A549 (cell line): Measurements from ENCODE around the gene C8A. TPM values are rescaled to one million over a fixed set of nuclear protein-coding genes. Genes with fewer than 3 reads are reported as not detected.
A peak's percentile ranks its signal among the peaks of the same experiment; 100 is the strongest.

Source experiments
- ATAC-seq, 2 experiments: fragments of 200-7000 bp in 1 of 2; fragments of >200 bp in 1 of 2; cut with Nextera tagmentation in 1 of 2; cut with Tn5 transposase in 1 of 2; 3 replicates each; pipeline versions ENCODE4 v1.8.0 to v1.9.1; 2018 to 2020; ENCODE audit warnings: mild to moderate bottlenecking in 1 of 2, moderate library complexity in 1 of 2
- CTCF ChIA-PET: fragments of 300-600 bp; sonication (Branson Sonifier 250); formaldehyde crosslinking; extraction: SDS; loops from one replicate; lab custom pipeline; 2021; ENCODE audit warnings: antibody characterized with exemption, inconsistent platforms; lab: Yijun Ruan, JAX
- POLR2A ChIA-PET: fragments of 350-600 bp; formaldehyde crosslinking; extraction: SDS; loops from one replicate; lab custom pipeline; 2021; ENCODE audit warnings: antibody characterized with exemption, inconsistent platforms; lab: Yijun Ruan, JAX
- DNase-seq, 2 experiments: peaks; one replicate each; pipeline versions ENCODE4 v3.0.0 to v3.0.0-alpha.2; 2011 to 2016; ENCODE audit warnings: low read depth in 1 of 2, low spot score in 1 of 2
- FAIRE-seq: peaks from 2 replicates; lab custom pipeline; 2011; peaks lifted over from hg19 to GRCh38; lab: Jason Lieb, UNC
- H3K27ac ChIP-seq, 2 experiments: fragments of >200 bp; sonication (Bioruptor Twin); formaldehyde crosslinking; 3 replicates each; pipeline ENCODE4 v1.5.1; 2016 to 2017
- H3K4me1 ChIP-seq: fragments of >200 bp; sonication (Bioruptor Twin); formaldehyde crosslinking; 3 replicates; pipeline ENCODE4 v1.6.1; 2016
- H3K4me2 ChIP-seq: fragments of >200 bp; sonication (Bioruptor Twin); formaldehyde crosslinking; 3 replicates; pipeline ENCODE4 v1.6.1; 2016
- H3K4me3 ChIP-seq: fragments of >200 bp; sonication (Bioruptor Twin); formaldehyde crosslinking; 3 replicates; pipeline ENCODE4 v1.5.1; 2016
- H3K9me3 ChIP-seq: fragments of >200 bp; sonication (Bioruptor Twin); formaldehyde crosslinking; 3 replicates; pipeline ENCODE4 v1.6.1; 2016
- FOSL2 ChIP-seq, 2 experiments: fragments of 450-650 bp in 1 of 2; fragments of >200 bp in 1 of 2; sonication (Bioruptor Twin) in 1 of 2; formaldehyde crosslinking; IDR thresholded peaks; 2 replicates each; pipeline versions ENCODE4 v1.5.0 to v1.6.1; 2016 to 2020; ENCODE audit warnings: mild to moderate bottlenecking in 1 of 2, moderate library complexity in 1 of 2
- HEYL ChIP-seq: fragments of 250-450 bp; sonication (Bioruptor Pico); IDR thresholded peaks from 2 replicates; pipeline ENCODE4 v1.8.0; 2021; ENCODE audit warnings: mild to moderate bottlenecking, moderate library complexity
- RAD21 ChIP-seq, 2 experiments: fragments of >200 bp in 1 of 2; sonication (Bioruptor Twin) in 1 of 2; formaldehyde crosslinking in 1 of 2; IDR thresholded peaks in 1 of 2; conservative IDR thresholded peaks in 1 of 2; 2 replicates in 1 of 2; 3 replicates in 1 of 2; pipeline ENCODE4 v1.6.1; 2012 to 2018; ENCODE audit warnings: inconsistent platforms in 1 of 2
- RCOR1 ChIP-seq: fragments of 150-350 bp; IDR thresholded peaks from 2 replicates; pipeline ENCODE4 v1.6.1; 2014; ENCODE audit warnings: antibody characterized with exemption, low read length, low read depth
- SMC3 ChIP-seq: fragments of >200 bp; sonication (Bioruptor Twin); formaldehyde crosslinking; IDR thresholded peaks from 3 replicates; pipeline ENCODE4 v1.6.1; 2018; ENCODE audit warnings: inconsistent platforms
- WGBS: methylation state at CpG from one replicate; pipeline ENCODE4 v1.1.6; 2017; ENCODE audit errors: missing lambda C conversion rate; 5-methylcytosine and 5-hydroxymethylcytosine counted together
- polyA plus RNA-seq, 4 experiments: library from polyadenylated mRNA; depleted of rRNA in 3 of 4; stranded (reverse); fragments of >200 nt; fragmentation: RNase III in 1 of 4; extraction: RNeasy Plus Mini Kit Qiagen cat#74134 plus additional on column Dnase treatment in 1 of 4; gene quantifications; 2 replicates in 3 of 4; 3 replicates in 1 of 4; pipeline ENCODE4 v1.2.3, GENCODE V29; 2011 to 2017
- TF ChIP-seq, protein P1 (sequence below): fragments of 200-600 bp; sonication (generic); IDR thresholded peaks from 2 replicates; pipeline ENCODE4 v1.6.1; 2016; ENCODE audit warnings: antibody characterized with exemption, mild to moderate bottlenecking, moderate library complexity
- TF ChIP-seq, protein P2 (sequence below): fragments of >200 bp; sonication (Bioruptor Twin); formaldehyde crosslinking; IDR thresholded peaks from 3 replicates; pipeline ENCODE4 v1.5.1; 2016
- TF ChIP-seq, protein P3 (sequence below): IDR thresholded peaks from 2 replicates; pipeline ENCODE4 v1.6.1; 2012; ENCODE audit warnings: low read depth, borderline replicate concordance

C8A gene
- polyA plus RNA-seq, 2 of the 4 experiments (the other 2 are of a cell fraction) = not detected

DNA sequence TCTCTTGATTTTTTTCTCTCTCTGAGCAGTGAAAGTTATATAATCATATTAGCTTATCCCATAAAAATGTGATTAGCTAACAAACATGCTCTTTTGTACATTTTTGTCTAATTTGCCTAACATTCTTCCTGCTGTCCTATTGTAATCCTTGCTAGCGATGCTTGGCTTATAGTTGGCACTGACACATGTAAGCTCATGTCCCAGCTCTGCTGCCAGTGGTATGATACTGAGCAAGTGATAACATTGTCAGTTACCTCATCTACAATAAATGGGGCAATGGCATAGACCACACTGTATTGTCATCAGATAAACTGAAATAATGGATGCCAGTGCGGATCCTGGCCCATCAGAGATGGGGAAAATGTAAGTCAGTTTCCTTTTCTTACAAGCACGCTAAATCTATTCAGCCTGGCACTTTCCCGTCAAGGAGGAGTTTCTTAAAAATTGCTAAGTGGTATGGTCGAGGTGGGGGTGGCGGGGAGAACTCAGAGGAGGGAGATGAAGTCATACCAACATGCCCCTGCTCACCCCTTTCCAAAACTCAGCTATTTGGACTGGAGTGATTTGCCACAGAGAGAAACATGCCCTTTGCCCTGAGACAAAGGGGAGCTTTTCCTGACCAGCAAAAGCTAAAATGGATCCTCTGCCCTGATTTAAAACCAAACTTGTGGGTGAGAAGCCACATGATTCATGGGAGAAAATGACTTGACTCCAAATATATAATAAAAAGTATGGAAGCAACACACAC lies 36.7 kb upstream of the C8A start:
- FAIRE-seq = no peak
- DNase-seq = no peak
- WGBS = 71% methylated on average over 6 of the region's 6 CpGs
- Histone ChIP-seq H3K4me3 (no peak overlapping the region), H3K4me2 (no peak overlapping the region), H3K27ac (no peak overlapping the region), H3K4me1 (peaks cover 5% of the 10 kb centered on the region), H3K9me3 (no peaks in the 10 kb centered on the region; the same call in 2 of the 3 replicates)
- no peak for ATAC-seq
- ChIA-PET POLR2A (no interaction called here), CTCF (interaction anchor here (1.5 kb wide), 1 partner anchor 13 kb away, joined by 3 read pairs; no protein-coding TSS in a partner anchor)
- TF ChIP-seq RCOR1 = no peak
- TF ChIP-seq, protein P1, sequence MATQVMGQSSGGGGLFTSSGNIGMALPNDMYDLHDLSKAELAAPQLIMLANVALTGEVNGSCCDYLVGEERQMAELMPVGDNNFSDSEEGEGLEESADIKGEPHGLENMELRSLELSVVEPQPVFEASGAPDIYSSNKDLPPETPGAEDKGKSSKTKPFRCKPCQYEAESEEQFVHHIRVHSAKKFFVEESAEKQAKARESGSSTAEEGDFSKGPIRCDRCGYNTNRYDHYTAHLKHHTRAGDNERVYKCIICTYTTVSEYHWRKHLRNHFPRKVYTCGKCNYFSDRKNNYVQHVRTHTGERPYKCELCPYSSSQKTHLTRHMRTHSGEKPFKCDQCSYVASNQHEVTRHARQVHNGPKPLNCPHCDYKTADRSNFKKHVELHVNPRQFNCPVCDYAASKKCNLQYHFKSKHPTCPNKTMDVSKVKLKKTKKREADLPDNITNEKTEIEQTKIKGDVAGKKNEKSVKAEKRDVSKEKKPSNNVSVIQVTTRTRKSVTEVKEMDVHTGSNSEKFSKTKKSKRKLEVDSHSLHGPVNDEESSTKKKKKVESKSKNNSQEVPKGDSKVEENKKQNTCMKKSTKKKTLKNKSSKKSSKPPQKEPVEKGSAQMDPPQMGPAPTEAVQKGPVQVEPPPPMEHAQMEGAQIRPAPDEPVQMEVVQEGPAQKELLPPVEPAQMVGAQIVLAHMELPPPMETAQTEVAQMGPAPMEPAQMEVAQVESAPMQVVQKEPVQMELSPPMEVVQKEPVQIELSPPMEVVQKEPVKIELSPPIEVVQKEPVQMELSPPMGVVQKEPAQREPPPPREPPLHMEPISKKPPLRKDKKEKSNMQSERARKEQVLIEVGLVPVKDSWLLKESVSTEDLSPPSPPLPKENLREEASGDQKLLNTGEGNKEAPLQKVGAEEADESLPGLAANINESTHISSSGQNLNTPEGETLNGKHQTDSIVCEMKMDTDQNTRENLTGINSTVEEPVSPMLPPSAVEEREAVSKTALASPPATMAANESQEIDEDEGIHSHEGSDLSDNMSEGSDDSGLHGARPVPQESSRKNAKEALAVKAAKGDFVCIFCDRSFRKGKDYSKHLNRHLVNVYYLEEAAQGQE = no peak

DNA sequence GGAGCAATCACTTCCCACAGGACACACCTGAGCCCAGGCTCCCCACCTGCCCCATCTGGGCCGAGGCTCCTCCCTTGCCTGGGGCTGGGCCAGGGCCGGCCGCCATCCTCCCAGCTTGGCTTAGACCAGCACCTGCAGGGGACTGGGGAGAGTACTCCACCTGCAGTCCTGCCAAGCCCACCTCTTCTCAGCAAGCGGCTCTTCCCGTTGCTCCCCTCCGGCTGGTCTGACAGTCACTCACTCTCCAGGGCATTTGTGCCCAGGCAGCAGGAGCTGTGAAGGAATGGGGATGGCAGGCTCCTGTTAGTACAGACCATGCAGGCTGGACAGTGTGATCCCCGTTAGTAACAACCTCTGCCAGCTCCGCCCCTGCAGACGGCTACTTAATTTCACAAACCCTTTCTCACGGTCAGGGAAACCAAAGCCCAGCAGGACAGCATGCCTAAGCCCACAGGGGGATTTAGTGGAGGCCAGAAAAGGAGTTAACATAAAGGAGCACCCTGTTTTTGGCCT lies 35.2 kb upstream of the C8A start, which contains the start of gene FYB2:
Gene FYB2 (minus strand): TSS at position 18 of the 513 bp plus-strand sequence. CDS start 114 bp downstream, outside the sequence.
- 0 out of 3 replicates have a peak within 1 kb of the TSS, but pooled peaks have one; percentile 17 for H3K4me2 ChIP-seq
- no peak for FAIRE-seq
- no peak within 1 kb of the TSS for H3K4me3 ChIP-seq

DNA sequence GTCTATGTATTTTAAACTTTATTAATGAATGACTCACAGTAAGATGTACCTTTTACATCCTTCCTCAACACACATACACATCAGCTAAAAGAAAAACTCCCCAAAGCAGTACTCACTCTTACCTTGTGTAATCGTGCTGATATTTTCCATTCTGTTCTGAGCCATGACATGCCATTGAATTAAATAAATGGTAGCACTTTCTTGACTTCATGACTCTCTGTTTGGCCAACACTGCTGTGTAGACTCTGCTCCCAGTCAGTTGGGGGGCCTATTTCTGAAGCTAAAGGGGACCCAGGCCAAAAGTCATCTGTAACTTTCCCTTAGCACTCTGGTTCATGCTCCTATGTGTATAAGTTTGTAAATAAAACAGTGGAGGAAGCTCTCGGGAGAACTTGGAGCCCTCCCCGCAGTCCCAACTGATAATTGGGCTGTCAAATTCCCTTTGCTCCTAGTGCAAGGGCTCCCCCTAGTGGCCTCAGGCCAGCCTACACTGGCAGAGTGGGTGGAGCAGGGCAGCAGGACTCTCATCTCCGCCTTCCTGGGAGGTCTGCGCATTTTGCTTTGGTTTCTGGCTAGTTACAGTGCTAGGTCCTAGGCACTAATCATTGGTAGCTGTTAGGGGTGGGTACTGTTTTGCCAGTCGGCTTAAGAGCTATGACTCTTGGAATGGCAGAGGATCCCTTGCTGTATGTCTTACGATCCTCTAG lies 33.7 kb upstream of the C8A start:
- Histone ChIP-seq H3K4me3 (no peak overlapping the region), H3K4me2 (peak overlapping the region; percentile 56), H3K4me1 (peaks cover 5% of the 10 kb centered on the region), H3K27ac (no peak overlapping the region), H3K9me3 (no peaks in the 10 kb centered on the region)
- FAIRE-seq (no peak), ATAC-seq (peak; percentile 89 to 98), DNase-seq (peak; percentile 57 to 69)
- WGBS = 25% methylated on average over 7 of the region's 7 CpGs
- ChIA-PET CTCF (interaction anchor here (0.5 to 3.0 kb wide), 29 partner anchors 9 to 1850 kb away, joined by 3 to 13 read pairs (median 4); no protein-coding TSS in a partner anchor), POLR2A (no interaction called here)
- TF ChIP-seq, protein P2, sequence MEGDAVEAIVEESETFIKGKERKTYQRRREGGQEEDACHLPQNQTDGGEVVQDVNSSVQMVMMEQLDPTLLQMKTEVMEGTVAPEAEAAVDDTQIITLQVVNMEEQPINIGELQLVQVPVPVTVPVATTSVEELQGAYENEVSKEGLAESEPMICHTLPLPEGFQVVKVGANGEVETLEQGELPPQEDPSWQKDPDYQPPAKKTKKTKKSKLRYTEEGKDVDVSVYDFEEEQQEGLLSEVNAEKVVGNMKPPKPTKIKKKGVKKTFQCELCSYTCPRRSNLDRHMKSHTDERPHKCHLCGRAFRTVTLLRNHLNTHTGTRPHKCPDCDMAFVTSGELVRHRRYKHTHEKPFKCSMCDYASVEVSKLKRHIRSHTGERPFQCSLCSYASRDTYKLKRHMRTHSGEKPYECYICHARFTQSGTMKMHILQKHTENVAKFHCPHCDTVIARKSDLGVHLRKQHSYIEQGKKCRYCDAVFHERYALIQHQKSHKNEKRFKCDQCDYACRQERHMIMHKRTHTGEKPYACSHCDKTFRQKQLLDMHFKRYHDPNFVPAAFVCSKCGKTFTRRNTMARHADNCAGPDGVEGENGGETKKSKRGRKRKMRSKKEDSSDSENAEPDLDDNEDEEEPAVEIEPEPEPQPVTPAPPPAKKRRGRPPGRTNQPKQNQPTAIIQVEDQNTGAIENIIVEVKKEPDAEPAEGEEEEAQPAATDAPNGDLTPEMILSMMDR = peak; percentile 76
- no peak for TF ChIP-seq HEYL (CRISPR knock-in tag)
- peak; percentile 80 to 83 for TF ChIP-seq RAD21 (conservative IDR thresholded peaks at IDR 0.05 in 1 of 2, IDR thresholded peaks at IDR 0.05 in 1 of 2)
- TF ChIP-seq SMC3 = peak; percentile 68

More for the DNA sequence above, 35.2 kb upstream of the C8A start, which contains the start of gene FYB2:
- TF ChIP-seq, protein P3, sequence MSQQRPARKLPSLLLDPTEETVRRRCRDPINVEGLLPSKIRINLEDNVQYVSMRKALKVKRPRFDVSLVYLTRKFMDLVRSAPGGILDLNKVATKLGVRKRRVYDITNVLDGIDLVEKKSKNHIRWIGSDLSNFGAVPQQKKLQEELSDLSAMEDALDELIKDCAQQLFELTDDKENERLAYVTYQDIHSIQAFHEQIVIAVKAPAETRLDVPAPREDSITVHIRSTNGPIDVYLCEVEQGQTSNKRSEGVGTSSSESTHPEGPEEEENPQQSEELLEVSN = no peak
- no peak for TF ChIP-seq FOSL2 (IDR thresholded peaks at IDR 0.05)
- no peak for TF ChIP-seq FOSL2 (CRISPR knock-in tag; IDR thresholded peaks at IDR 0.05)
- ChIA-PET POLR2A (no interaction called here), CTCF (interaction anchor here (0.7 to 1.5 kb wide), 5 partner anchors 10 to 1678 kb away, joined by 3 to 4 read pairs (median 3); no protein-coding TSS in a partner anchor)
- DNase-seq = no peak
- WGBS = 69% methylated on average over 4 of the region's 10 CpGs
- H3K4me1 ChIP-seq = peaks cover 5% of the 10 kb centered on the region
- no peak for ATAC-seq
- 0 out of 6 replicates have a peak within 1 kb of the TSS, but pooled peaks of 1 of the 2 experiments have one; percentile 3 for H3K27ac ChIP-seq
- no peaks in the 10 kb centered on the region for H3K9me3 ChIP-seq
